HG03521 (cell line): ENCODE results near the gene RASGRP2.

Experiments used
- ATAC-seq: cut with Tn5 transposase; IDR thresholded peaks from one replicate; pipeline ENCODE4 v1.9.1; 2021; ENCODE audit warnings: mild to moderate bottlenecking, moderate library complexity; ENCODE audit not compliant: unreplicated experiment

The RASGRP2 gene

DNA sequence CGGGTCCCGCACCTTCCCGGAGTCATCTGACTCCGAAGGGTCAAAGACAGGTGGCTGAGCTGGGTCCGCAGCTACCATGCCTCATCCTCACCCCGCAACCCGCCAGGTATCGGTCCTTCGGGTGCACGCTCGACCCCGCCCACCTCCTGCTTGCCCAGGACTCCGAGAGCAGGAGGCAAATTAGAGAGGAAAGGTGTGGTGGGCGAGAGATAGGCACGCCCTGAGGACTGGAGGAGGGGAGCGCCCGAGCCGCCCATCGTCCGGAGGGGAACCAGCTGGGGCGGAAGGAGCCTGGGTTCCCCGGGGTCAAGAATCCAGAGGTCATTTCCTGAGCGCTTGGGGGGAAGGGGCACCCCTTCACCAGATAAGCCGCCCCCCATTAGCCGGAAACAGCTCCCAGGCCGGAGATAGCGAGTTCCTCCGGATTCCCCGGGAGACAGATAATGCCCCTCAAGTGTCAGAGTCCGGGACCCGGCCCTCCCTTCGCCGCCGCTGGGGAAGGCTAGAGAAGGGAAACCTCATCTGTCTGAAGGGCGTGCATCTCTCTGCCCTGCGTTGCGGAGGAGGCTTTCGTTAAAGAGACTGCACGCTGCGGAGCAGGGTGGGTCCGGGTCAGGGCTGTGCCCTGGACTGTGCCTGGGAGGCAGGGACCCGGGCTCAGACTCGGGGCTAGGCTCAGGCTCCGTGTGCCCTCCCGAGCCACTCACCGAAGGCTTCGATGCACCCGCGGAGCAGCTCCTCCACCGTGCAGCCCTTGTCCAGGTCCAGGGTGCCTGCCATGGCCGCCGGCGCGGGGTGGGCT is 1.7 kb downstream of the RASGRP2 start:
- ATAC-seq, result no peak

DNA sequence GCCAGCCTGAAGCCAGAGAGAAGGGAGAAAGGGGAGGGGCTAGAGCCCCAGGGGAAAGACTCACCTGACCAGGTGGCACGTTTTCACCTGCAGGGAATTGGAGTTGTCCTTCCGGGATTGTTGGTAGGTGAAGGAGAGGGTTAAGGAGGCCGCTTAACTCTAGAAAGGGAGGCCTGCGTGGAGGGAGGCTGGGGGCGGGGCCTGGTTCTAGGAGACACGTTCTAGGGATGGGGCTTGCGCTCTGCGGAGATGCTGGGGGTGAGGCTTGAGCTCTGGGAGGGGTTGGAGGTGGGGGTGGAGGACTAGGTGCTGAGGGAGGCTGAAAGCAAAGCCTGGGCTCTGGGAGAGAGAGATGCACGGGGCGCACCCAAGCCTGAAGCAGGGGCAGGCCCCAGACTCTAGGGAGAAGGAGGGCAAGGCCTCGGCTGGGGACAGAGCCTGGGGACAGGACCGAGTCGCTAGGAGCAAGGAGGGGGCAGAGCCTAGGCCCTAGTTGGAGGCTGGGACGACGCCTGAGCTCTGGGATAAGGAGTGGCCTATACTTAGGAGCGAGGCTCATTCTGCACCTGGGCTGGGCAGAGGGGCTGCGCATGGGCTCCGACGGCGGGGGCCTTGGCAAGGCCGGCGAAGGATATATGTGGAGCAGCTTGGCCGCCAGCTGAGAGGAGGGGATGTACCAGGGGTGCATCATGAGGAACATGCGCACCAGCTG is 2.4 kb downstream of the RASGRP2 start:
- no peak for ATAC-seq

DNA sequence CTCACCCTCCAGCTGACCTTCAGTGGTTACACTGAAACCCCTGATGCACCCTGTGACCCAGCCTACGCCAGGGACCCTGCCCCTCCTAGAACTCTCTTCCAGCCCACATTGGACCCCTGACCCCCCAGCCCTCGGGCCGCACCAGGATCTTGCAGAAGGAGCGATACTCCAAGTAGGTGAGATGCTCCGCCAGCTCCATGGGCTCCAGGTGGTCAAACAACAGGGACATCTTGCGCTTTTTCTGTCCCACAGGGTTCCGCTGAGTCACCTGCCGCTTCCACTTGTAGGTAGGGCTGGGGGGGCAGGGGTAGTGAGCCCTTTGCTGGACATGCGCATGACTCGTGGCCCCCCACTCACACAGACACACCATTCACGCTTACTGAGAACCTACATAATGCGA is 4.1 kb downstream of the RASGRP2 start:
- ATAC-seq, result no peak

DNA sequence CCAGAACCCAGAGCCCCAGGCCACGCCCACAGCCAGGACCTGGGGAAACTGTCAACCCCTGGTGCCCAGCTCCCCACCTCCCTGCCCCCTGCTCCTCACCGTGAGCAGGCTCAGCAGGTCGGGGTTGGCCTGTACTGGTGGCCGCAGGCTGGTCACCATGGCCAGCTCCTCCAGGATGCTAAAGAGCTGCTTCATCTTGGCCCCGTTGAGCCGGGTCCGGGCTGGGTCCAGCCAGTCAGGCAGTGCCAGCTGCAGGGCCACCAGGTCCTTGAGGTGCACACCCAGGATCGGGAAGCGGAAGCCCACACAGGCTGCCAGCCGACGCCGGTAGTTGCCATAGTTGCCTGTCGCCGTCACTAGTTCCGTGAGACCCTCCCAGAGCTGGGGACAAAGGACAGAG is 7.3 kb downstream of the RASGRP2 start:
- no peak for ATAC-seq

DNA sequence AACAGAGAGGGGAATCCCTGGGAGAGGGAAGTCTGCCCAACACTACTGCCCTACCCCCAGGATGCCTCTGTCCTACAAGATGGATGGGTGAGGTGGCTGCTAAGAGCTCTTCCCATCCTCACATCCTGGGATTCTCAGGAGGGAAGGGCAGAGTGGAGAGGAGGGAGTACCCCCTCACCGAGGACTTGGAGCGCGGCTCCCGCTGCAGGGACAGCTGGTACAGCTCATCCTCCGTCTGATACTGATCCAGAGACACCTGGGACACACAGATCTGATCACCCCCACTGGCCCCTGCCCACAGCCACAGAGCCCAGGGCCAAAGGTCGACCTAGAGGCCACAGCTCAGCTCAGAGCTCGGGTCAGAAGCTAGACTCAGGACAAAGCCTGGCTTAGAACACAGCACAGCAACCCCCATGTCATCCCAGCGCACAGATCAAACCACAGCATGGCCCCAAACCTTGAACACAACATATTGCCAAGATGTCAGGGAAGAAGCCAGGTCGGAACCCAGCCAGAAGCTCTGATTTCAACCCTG is 8.2 kb downstream of the RASGRP2 start:
- no peak for ATAC-seq

DNA sequence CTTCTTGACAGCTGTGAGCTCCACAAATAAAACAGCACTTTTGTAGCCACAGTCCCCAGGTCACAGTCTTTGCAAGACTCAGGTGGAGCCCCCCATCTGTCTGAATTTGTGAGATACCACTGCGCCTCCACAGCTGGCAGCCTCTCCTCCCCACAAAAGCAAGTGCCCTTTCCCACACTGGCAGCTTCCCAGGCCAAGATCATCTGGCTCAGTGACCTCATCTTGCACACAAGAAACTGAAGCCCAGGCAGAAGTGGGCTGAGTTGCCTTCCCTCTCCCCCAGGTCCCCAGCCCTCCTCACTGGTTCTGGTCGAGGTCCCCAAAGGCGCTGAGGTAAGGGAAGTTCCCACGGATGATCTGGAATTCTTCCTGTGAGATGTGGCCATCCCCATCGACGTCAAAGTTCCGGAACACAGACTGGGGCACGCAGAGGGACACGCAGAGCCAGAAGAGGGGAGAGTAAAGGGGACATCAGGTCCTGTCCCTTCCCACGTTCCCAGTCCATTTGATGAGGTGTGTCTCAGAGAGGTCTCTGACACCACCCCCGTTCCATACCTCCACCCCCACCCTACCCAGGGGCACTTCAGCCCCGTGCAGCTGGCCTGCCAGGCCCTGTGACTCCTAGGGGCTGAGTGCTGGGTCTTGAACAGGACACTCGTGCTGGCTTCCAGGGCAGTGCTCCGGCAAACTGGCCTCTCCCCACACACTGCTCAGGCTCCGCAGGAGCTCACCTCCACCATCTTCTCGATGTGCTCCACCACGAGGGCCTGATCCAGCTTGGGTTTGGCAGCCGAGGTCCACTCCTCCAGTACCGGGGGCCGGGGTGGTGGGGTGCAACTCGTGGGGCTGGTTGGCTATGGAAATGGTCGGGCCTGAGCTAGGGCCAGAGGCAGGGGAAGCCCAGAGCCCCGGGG is 8.9 kb downstream of the RASGRP2 start:
- no peak for ATAC-seq

DNA sequence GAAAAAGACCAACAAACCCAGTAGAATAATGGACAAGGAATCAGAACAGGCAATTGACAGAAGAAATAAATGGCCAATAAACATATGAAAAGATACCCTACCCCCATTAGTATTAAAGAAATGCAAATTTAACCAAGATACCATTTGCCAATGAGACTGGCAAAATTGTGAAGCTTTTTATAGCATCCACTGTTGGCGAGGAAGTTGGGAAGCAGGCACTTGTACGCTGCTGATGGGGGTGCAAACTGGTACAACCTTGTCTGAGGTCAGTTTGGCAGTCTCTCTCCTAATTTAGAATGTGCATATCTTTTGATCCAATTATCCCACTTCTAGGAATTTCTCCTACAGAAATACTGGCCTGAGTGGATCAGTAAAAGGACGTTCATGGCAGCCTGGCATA is 12.3 kb downstream of the RASGRP2 start:
- ATAC-seq, result no peak

DNA sequence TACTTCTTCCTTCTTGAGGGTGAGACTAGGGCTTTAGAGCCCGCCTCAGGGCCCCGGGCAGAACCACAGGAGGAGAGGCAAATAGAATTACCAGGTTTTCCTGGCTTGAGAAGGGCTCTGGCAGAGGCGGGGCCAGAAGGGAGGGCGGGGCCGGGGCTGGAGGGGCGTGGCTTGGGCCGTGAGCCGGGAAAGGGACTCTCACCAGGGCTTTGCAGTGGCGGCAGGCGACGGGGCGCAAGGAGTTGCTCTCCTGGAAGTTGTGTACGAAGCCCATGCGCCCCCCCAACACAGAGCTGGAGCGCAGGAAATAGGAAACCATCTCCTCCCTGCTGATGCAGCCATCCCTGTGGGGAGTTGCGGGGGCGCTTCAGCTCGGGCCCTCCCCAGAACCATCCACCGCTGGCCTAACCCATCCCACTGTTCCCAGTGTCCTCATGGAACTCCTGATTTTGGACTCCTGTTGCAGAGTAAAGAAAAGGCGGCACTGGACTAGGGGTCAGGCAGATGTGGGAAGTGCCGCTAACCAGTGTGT is 14.0 kb downstream of the RASGRP2 start:
- ATAC-seq, result no peak

DNA sequence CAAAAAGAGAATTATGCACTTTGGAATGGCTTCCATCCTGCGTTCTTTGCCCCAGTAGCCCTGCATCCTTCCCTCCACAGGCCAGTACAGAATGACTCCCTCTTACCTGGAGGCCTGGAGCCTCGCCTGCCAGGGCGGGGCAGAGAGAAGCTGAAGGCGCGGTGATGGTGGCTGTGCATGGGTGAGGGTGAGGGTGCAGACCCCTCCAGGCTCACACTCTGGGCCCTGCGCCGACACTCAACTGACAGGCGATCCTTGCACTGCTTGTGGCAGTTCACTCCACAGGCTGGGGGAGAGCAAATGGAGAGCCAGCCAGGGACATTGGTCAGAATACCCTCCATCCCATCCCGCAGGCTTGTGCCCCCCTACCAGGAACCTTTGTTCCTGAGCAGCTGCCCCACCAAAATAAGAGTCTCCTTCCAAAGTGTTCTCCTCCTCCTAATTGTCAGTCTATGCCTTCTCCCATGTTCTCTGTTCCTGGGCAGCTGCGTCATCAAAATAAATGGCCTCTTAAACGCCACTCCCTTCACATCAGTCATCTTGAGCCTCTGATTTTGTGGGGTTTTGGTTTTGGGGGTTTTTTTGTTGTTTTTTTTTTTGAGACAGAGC is 15.1 kb downstream of the RASGRP2 start:
- ATAC-seq, result no peak

DNA sequence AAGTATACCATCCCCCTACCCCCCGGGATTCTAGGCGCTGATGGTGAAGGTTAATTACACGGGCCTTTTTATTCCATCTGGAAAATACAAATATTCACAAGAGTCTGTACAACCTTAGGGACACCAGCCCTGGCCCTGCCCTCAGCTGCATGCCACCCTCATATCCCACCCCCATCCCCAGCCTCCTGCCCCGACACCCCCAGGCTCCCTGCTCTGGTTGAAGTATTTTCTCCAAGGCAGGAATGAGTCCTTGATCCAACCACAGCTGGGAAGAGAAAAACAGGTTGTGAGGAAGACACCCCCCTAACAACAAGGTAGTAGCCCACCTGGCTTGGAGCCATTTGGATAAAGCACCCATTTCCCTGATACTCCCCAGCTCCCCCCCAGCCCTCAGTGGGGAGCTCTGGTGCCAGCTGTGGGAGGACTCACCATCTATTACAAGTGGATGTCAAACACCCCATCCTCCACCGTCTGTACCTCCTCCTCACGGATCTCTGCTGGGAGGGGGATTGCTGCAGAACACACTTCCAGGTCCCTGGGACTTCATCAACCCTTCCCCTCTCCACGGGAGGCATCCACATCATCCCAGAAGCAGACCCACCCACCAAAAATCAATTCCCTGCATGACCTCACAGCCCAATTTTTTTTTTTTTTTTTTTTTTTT is 16.9 kb downstream of the RASGRP2 start:
- ATAC-seq, result no peak

DNA sequence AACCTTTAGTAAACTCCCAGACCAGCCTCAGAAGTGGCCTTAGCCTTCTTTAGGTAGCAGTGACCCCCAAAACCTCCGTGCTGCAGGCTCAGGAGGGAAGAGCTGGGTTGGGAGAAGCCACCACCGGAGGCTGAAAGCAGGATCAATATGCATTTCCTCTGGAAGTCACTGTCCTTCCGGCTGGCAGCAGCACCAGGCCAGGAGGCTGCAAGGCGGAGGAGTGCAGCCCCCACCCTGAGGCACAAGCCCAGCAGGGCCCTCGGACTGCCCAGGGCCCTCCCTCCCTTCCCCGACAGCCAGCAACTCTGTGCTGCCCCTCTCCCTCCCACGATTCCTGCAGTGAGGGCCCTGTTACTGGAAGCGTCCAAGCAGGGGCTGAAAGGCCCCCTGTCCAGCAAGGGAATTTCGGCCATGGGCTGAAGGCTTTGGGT is 17.7 kb downstream of the RASGRP2 start:
- no peak for ATAC-seq

DNA sequence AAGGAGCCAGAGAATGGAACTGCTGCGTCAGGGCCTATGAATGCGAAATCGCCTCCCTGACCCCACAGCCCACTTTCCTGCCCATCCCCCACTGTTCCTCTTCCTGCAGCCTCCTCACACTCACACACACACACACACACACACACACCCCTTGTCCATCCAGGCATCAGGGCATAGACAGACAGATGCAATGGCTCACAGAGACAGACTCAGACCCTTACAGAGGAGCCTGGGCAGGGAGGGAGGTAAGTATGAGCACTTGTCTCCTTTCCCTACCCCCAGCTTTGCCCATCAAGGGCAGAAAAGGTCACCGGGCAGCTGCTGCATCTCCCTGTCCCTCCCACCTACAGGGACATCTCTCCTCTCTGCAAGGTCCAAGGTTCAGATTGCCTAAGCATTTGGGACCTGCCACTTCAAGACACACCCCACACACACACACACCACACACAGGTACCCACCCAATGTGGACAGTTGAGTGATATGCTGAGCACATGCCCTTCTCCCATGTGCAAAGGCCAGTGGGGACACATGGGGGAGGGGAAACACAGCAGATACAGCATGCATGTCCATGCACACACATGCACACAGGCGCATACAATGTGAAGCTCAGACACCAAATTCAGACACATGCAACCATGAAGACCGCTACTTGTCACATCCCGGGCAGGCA is 18.9 kb downstream of the RASGRP2 start:
- no peak for ATAC-seq

DNA sequence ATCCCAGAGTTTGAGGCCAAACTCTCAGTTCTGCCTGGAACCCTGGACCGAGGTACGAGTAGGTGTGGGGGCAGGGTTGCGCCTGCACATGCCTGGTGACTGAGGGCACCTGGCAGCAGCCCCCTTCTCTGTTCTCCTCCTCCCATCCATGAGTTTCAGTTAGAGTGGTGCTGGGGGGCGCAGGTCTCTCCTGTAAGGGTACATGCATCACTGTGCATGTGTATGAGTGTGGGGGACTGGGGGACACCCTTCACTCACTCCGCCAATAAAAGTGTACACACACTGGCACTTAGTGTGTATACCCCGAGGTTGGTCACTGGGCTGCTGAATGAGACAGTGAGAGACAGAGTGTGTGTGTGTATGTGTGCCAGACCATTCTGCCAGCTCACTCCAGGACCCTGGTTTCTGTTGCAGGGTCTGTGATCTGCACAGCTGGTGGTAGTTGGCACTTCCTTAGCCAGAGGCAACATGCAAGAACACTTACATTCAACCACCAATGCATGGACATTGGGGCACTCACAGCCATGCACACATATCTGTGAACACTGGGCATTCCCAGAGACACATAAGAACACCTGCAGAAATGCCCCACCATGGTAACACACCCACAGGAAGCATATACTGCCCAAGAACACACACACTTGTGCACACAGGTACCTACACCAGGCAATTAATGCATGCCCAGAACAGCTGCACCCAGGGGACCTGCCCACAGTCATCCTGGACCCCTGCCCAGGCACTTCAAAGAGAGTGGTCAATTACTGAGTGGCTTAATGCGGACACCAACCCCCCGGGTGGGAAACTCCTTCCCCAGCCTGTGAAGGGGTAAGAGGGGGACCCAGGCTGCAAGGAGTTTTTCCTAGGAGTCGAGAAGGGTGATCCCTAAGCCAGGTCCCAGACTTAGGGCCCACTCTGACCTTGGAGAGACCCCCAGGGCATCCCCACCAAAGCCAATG is 19.8 kb downstream of the RASGRP2 start:
- no peak for ATAC-seq

DNA sequence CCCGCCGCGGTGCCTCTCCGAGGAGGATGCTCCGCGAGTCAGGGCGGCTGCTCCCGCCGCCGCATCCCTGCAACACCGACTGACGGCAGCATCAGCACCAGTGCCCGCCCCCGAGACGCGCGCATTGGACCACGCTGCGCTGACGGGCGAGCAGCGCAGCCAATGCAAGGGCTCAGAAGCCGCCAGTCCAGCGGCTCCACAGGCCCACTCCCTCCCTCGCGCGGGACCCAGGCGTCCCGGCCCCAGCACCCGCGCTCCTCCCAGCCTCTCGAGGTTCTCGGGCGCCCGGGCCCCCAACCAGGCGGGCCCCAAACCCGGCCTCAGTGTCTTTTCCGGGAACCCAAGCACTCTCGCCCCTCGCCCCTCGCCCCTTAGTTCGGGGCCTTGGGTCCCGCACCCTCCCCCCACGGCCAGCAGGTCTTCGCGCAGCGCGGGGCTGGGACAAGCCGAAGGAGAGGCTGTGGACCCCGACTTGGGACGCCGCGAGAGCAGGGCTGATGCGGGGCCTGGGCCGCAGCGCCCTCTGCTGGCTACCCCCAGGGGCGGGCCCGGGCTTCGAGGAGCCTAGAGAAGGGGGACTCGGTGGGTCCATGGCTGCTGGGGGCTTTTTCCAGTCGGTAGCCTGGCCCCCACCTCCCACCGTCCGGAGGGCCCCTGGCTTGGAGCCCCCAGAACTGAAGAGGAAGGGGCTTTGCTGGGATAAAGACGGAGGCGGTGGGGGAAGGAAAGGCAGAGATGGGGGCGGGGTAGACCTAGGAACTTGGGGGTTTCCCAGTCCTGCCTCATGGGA is 20.6 kb downstream of the RASGRP2 start, which contains the start of gene NRXN2:
Gene NRXN2, minus strand, starts transcription at position 81 of the 790 bp plus-strand sequence. CDS start 9,498 bp downstream, outside the sequence.
- ATAC-seq, result peak; percentile 76

DNA sequence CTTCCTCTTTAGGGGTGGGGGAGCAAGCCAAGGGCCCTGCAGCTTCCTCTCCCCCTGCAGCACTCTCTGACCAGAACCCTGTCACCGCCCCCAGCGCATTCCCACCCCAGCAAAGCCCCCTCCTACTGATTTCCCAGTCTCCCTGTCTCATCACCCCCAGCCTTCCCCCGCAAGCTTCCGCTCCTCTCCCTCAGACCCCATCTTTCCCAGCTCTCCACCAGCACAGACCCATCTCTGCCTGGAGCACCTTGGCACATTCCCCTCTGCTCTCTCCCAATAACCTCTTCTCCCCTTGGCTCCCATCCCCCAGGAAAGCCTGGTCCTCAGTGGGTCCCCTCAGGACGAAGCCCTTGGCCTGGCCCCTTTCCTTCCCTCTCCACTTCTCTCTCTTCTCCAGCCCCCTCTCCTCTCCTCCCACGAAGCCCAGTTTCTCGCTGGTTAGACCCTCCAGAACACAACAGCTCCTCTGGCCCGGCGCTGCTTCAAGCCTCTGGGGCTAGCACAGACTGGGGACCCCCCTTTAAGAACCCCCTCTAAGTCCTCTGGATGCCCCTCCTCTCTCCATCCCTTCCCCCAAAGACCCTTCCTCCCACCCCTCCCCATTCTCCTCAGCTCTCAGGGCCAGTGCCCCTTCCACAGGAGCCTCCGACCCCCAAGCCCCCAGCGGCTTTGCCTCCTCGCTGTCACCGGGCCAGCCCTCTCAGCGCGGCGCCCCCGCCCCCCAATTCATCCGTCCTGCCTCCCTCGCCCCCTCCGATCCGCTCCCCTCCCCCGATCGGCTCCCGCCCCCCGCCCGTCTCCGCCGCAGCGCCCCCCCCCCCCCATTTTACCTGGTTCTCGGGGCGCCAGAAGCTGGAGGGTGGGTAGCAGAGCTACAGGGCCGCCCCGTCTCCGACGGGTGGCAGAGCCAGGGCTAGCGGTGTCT is 21.5 kb downstream of the RASGRP2 start:
- ATAC-seq, result no peak

DNA sequence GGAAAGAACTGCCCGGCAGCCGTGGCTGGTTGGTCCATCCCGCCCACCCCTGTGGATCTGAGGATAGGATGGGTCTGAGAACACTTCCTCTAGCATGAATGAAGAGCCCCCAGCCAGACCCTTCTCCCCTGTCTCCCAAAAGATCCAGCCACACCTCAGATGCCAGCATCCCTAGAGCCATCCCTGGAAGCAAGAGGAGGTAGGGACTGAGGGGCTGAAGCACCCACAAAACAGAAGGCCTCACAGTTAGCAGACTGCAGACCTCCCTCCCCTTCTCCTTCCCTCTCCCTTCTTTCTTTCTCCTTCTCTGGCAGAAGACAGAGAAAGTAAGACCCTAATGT is 22.6 kb downstream of the RASGRP2 start:
- no peak for ATAC-seq
